Measurements from ENCODE around the gene EHD2. TPM values are rescaled to one million over a fixed set of nuclear protein-coding genes. Genes with fewer than 3 reads are reported as not detected.

Gene EHD2
- total and polyA plus RNA-seq, 4 donors = 68.0 to 190 (median 127) TPM

DNA sequence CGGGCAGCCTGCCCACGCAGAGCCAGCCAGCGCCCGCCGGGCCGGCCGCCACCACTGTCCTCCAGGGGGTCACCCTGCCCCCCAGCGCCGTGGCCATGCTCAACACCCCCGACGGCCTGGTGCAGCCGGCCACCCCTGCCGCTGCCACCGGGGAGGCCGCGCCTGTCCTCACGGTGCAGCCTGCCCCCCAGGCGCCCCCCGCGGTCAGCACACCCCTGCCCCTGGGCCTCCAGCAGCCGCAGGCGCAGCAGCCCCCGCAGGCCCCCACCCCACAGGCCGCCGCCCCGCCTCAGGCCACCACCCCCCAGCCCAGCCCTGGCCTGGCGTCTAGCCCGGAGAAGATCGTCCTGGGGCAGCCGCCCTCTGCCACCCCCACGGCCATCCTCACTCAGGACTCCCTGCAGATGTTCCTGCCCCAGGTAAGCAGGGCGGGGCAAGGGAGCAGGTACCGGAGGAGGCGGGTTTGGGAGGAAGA lies 32.3 kb upstream of the EHD2 start:
- TF ChIP-seq, protein P1, sequence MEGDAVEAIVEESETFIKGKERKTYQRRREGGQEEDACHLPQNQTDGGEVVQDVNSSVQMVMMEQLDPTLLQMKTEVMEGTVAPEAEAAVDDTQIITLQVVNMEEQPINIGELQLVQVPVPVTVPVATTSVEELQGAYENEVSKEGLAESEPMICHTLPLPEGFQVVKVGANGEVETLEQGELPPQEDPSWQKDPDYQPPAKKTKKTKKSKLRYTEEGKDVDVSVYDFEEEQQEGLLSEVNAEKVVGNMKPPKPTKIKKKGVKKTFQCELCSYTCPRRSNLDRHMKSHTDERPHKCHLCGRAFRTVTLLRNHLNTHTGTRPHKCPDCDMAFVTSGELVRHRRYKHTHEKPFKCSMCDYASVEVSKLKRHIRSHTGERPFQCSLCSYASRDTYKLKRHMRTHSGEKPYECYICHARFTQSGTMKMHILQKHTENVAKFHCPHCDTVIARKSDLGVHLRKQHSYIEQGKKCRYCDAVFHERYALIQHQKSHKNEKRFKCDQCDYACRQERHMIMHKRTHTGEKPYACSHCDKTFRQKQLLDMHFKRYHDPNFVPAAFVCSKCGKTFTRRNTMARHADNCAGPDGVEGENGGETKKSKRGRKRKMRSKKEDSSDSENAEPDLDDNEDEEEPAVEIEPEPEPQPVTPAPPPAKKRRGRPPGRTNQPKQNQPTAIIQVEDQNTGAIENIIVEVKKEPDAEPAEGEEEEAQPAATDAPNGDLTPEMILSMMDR (IDR thresholded peaks at IDR 0.05; ENCODE audit: control extremely low read depth, extremely low read depth) = no peak
- Histone ChIP-seq H3K27ac (ENCODE audit: low read depth in 1 of 2, low read length in 1 of 2) (no peak overlapping the region), H3K9me3 (ENCODE audit: control insufficient read depth in 4 of 4, insufficient read depth in 3 of 4, low read length in 3 of 4) (peaks cover 0 to 2% (median 0%) of the 10 kb centered on the region in 4 donors), H3K4me1 (ENCODE audit: control insufficient read depth in 5 of 5, insufficient read depth in 5 of 5, low read length in 5 of 5) (no peaks in the 10 kb centered on the region), H3K36me3 (ENCODE audit: control insufficient read depth in 4 of 4, insufficient read depth in 4 of 4, low read length in 4 of 4) (peaks cover 9 to 38% (median 13%) of the 10 kb centered on the region in 4 donors), H3K27me3 (ENCODE audit: control insufficient read depth in 3 of 3, insufficient read depth in 3 of 3, low read length in 2 of 3) (no peaks in the 10 kb centered on the region), H3K4me3 (no peak overlapping the region), H3K9ac (ENCODE audit: insufficient read depth in 1 of 2, low read length in 2 of 2) (no peak overlapping the region)
- WGBS, 2 donors = 95% methylated on average over 23 to 34 of the region's 34 CpGs
- DNase-seq (no peak), ATAC-seq (ENCODE audit: insufficient read depth, low FRiP score) (no peak)

DNA sequence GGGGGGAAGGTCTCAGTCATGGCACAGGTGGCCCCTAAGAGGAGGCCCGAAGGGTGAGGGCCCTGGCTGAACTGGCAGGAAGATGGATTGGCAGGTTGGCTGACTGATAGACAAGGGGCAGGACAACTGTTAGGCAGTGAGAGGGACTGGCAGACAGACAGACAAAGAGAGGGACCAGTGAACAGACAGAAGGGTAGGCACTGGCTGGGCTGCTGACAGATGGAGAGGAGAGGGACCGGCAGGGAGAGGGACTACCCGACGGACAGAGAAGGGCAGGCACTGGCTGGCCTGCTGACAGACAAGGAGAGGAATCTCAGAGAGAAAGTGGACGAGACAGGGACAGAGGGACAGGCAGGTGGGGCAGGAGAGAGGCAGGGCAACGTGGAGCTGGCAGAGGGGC lies 31.8 kb upstream of the EHD2 start:
- Histone ChIP-seq H3K4me3 (no peak overlapping the region), H3K9ac (ENCODE audit: insufficient read depth in 1 of 2, low read length in 2 of 2) (no peak overlapping the region), H3K27ac (ENCODE audit: low read depth in 1 of 2, low read length in 1 of 2) (no peak overlapping the region), H3K27me3 (ENCODE audit: control insufficient read depth in 3 of 3, insufficient read depth in 3 of 3, low read length in 2 of 3) (no peaks in the 10 kb centered on the region), H3K36me3 (ENCODE audit: control insufficient read depth in 4 of 4, insufficient read depth in 4 of 4, low read length in 4 of 4) (peaks cover 9 to 36% (median 13%) of the 10 kb centered on the region in 4 donors), H3K9me3 (ENCODE audit: control insufficient read depth in 4 of 4, insufficient read depth in 3 of 4, low read length in 3 of 4) (peaks cover 0 to 2% (median 0%) of the 10 kb centered on the region in 4 donors), H3K4me1 (ENCODE audit: control insufficient read depth in 5 of 5, insufficient read depth in 5 of 5, low read length in 5 of 5) (no peaks in the 10 kb centered on the region)
- TF ChIP-seq, protein P1 (IDR thresholded peaks at IDR 0.05; ENCODE audit: control extremely low read depth, extremely low read depth) = no peak
- DNase-seq = no peak
- WGBS, 2 donors = 90 to 95% methylated on average over 6 of the region's 6 CpGs
- ATAC-seq (ENCODE audit: insufficient read depth, low FRiP score) = no peak

DNA sequence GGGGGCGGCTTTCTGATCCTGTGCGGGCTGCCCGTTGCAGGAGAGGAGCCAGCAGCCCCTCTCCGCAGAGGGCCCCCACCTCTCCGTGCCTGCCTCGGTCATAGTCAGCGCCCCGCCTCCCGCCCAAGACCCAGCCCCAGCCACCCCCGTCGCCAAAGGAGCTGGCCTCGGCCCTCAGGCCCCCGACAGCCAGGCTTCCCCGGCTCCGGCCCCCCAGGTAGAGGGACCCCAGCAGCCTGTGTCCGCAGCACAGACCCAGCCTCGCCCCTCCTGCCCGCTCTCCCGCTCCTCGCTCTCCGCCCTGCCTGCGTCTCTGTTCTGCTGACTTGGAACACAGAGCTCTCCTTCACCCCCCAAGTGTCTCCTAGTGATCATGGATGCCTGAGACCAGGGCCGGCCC lies 31.3 kb upstream of the EHD2 start:
- DNase-seq (no peak), ATAC-seq (ENCODE audit: insufficient read depth, low FRiP score) (no peak)
- H3K9ac ChIP-seq (ENCODE audit: insufficient read depth in 1 of 2, low read length in 2 of 2) = no peak overlapping the region
- peaks cover 0 to 2% (median 0%) of the 10 kb centered on the region in 4 donors for H3K9me3 ChIP-seq (ENCODE audit: control insufficient read depth in 4 of 4, insufficient read depth in 3 of 4, low read length in 3 of 4)
- no peaks in the 10 kb centered on the region for H3K27me3 ChIP-seq (ENCODE audit: control insufficient read depth in 3 of 3, insufficient read depth in 3 of 3, low read length in 2 of 3)
- TF ChIP-seq, protein P1 (IDR thresholded peaks at IDR 0.05; ENCODE audit: control extremely low read depth, extremely low read depth) = no peak
- H3K36me3 ChIP-seq (ENCODE audit: control insufficient read depth in 4 of 4, insufficient read depth in 4 of 4, low read length in 4 of 4) = peaks cover 7 to 34% (median 11%) of the 10 kb centered on the region in 4 donors
- no peak overlapping the region for H3K4me3 ChIP-seq
- no peak overlapping the region for H3K27ac ChIP-seq (ENCODE audit: low read depth in 1 of 2, low read length in 1 of 2)
- 94 to 95% methylated on average over 22 to 23 of the region's 23 CpGs for whole genome bisulfite sequencing, 2 donors
- H3K4me1 ChIP-seq (ENCODE audit: control insufficient read depth in 5 of 5, insufficient read depth in 5 of 5, low read length in 5 of 5) = no peaks in the 10 kb centered on the region

DNA sequence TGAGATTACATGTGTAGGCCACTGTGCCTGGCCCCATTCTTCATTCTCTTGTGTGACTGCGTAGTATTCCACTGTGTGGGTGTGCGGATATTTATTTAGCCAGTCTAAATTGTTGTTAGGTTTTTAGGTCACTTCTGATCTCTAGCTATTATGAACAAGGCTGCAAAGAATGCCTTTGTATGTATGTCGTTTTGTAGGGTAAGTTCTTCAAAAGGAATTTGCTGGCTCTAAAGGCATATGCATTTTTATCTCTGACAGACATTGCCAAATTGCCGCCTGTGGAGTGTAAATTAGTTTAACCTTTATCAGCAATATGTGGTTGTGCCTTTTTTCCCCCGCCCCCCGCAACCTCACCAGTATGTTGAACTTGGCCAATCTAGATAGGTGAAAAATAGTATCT lies 30.3 kb upstream of the EHD2 start:
- Histone ChIP-seq H3K9me3 (ENCODE audit: control insufficient read depth in 4 of 4, insufficient read depth in 3 of 4, low read length in 3 of 4) (peaks cover 0 to 2% (median 0%) of the 10 kb centered on the region in 4 donors), H3K4me1 (ENCODE audit: control insufficient read depth in 5 of 5, insufficient read depth in 5 of 5, low read length in 5 of 5) (no peaks in the 10 kb centered on the region), H3K36me3 (ENCODE audit: control insufficient read depth in 4 of 4, insufficient read depth in 4 of 4, low read length in 4 of 4) (peaks cover 5 to 31% (median 8%) of the 10 kb centered on the region in 4 donors), H3K27ac (ENCODE audit: low read depth in 1 of 2, low read length in 1 of 2) (no peak overlapping the region), H3K4me3 (no peak overlapping the region), H3K9ac (ENCODE audit: insufficient read depth in 1 of 2, low read length in 2 of 2) (no peak overlapping the region), H3K27me3 (ENCODE audit: control insufficient read depth in 3 of 3, insufficient read depth in 3 of 3, low read length in 2 of 3) (no peaks in the 10 kb centered on the region)
- TF ChIP-seq, protein P1 (IDR thresholded peaks at IDR 0.05; ENCODE audit: control extremely low read depth, extremely low read depth) = no peak
- 91 to 93% methylated on average over 6 of the region's 6 CpGs for WGBS, 2 donors
- ATAC-seq (ENCODE audit: insufficient read depth, low FRiP score) (no peak), DNase-seq (no peak)

Data from lung (tissue), 12 donors.